WI38 (cell line): Measurements from ENCODE around the gene MAPK6.

ENCODE experiments used
- H3K4me3 ChIP-seq: 2 replicates; pipeline ENCODE4 v1.5.1; 2011; ENCODE audit warnings: low read depth, mild to moderate bottlenecking, control low read depth, low read length
- CTCF ChIP-seq: IDR thresholded peaks from 2 replicates; pipeline ENCODE4 v1.5.1; 2012; ENCODE audit warnings: low read depth, mild to moderate bottlenecking, control low read depth, low read length

Gene MAPK6

GRCh38 chr15:52020221-52021085, 1.4 kb downstream of the MAPK6 start:
- H3K4me3 ChIP-seq: peak overlapping the region; percentile 82
- TF ChIP-seq CTCF: no peak

- peak overlapping the region; percentile 82 for H3K4me3 ChIP-seq
- TF ChIP-seq CTCF: no peak
Measured at GRCh38 chr15:52021128-52021671, 2.2 kb downstream of the MAPK6 start.

GRCh38 chr15:52021892-52022540, 3.0 kb downstream of the MAPK6 start:
- TF ChIP-seq CTCF: no peak
- peak overlapping the region; percentile 36 for H3K4me3 ChIP-seq

GRCh38 chr15:52023169-52023922, 4.3 kb downstream of the MAPK6 start:
- H3K4me3 ChIP-seq: no peak overlapping the region
- no peak for TF ChIP-seq CTCF

- no peak overlapping the region for H3K4me3 ChIP-seq
- TF ChIP-seq CTCF: no peak
Measured at GRCh38 chr15:52028431-52029093, 9.5 kb downstream of the MAPK6 start.

GRCh38 chr15:52030010-52030409, 11.0 kb downstream of the MAPK6 start:
- no peak for TF ChIP-seq CTCF
- H3K4me3 ChIP-seq: no peak overlapping the region
